ENCODE measurements around the gene PRELID2. TPM values are rescaled to one million over a fixed set of nuclear protein-coding genes. Genes with fewer than 3 reads are reported as not detected.

PRELID2 gene
- total RNA-seq, 1 experiment from 2014 or later: 29.2 TPM

- Histone ChIP-seq H3K27me3 (replicated peaks) (no peaks in the 10 kb centered on the region), H3K27ac (no peak overlapping the region), H3K36me3 (no peaks in the 10 kb centered on the region), H3K4me3 (no peak overlapping the region), H3K4me1 (replicated peaks) (peaks cover 24% of the 10 kb centered on the region), H3K9me3 (replicated peaks) (no peaks in the 10 kb centered on the region)
- peak in 1 of 2 experiments; percentile 47 for DNase-seq (ENCODE audit: low read depth in 1 of 2, low spot score in 2 of 2)
Measured at GRCh38 chr5:145830594-145830993, 4.5 kb downstream of the PRELID2 start.

DNA sequence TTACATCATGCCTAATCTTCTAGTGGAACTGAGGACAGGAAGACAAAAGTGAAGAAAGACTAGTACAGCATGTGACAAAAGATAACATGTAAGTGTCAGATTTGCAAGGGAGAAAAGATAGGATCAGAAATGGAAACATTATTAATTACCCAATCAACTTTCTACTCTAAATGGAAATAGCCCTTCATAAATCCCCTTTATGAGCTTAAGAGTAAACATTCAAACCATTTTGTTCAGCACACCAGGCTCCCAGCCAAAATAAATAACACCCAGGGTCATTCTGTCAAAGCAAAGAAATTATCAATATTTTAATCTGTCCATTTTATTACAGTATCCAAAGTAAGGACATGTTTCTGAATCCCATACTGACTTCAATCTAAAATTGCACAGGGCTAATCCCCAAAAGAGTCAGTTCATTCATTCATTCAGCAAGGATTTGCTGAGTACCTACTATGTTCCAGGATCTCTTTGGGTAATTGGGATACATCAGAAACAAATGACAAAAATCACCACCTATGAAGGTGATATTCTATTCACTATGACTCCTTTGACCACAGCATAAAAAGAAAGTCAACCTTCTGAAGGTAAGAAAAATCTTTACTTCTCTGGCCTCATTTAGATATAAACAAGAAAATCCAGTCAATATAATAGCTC is 5.3 kb downstream of the PRELID2 start:
- Histone ChIP-seq H3K27me3 (replicated peaks) (no peaks in the 10 kb centered on the region), H3K4me1 (replicated peaks) (peaks cover 20% of the 10 kb centered on the region)

GRCh38 chr5:145826895-145827674 is 8.1 kb downstream of the PRELID2 start:
- no peak overlapping the region for H3K4me3 ChIP-seq
- peaks cover 15% of the 10 kb centered on the region for H3K4me1 ChIP-seq (replicated peaks)
- DNase-seq (ENCODE audit: low read depth in 1 of 2, low spot score in 2 of 2): no peak
- no peaks in the 10 kb centered on the region for H3K9me3 ChIP-seq (replicated peaks)
- H3K27ac ChIP-seq: no peak overlapping the region
- no peaks in the 10 kb centered on the region for H3K36me3 ChIP-seq
- H3K27me3 ChIP-seq (replicated peaks): no peaks in the 10 kb centered on the region

More for the DNA sequence above, 5.3 kb downstream of the PRELID2 start:
- Histone ChIP-seq H3K4me3 (no peak overlapping the region), H3K9me3 (replicated peaks) (no peaks in the 10 kb centered on the region), H3K27ac (no peak overlapping the region), H3K36me3 (no peaks in the 10 kb centered on the region)
- DNase-seq (ENCODE audit: low read depth in 1 of 2, low spot score in 2 of 2): no peak

DNA sequence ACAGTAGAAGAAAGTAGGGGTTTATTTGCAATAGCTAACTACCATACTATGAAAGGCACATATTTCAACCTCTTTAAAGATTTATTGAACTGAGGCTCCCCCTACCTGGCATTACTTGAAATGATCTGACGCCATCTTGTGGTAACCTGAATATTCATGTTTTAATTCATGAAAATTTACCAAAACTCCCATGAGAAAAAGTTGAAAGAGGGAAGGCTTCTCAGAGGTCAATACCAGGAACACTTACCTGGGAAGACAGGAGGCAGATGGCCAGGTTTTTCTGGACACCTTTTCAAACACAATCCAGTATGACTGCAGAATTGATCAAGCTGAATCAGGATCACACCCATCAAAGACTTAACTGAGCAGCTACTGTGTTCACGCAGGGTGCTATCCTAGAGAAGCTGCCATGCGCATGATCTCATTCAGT is 9.4 kb downstream of the PRELID2 start:
- no peak overlapping the region for H3K4me3 ChIP-seq
- no peak overlapping the region for H3K27ac ChIP-seq
- DNase-seq (ENCODE audit: low read depth in 1 of 2, low spot score in 2 of 2): peak in 1 of 2 experiments; percentile 51
- no peaks in the 10 kb centered on the region for H3K27me3 ChIP-seq (replicated peaks)
- H3K4me1 ChIP-seq (replicated peaks): peaks cover 8% of the 10 kb centered on the region
- H3K36me3 ChIP-seq: no peaks in the 10 kb centered on the region
- H3K9me3 ChIP-seq (replicated peaks): no peaks in the 10 kb centered on the region

DNA sequence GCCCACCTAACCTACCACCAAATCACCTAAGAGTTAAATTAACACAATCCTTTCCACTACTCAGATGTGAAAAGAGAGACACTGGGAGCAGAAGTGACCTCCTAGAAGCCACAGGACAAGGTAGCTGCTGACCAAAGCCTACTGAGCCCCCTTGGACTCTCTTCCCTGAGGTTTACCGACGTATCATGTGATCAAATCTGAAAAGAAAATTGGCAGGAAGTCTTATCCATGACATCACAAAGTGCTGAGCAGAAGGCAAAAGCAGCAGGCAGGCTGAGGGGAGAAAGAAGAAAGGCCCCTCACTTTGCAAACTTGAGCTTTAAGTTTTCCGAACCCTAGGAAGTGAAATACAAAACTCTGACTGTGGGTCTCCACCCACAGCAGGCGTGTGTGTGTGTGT is 11.1 kb downstream of the PRELID2 start:
- H3K4me1 ChIP-seq (replicated peaks): no peaks in the 10 kb centered on the region
- H3K36me3 ChIP-seq: no peaks in the 10 kb centered on the region
- no peaks in the 10 kb centered on the region for H3K27me3 ChIP-seq (replicated peaks)
- DNase-seq (ENCODE audit: low read depth in 1 of 2, low spot score in 2 of 2): no peak
- no peak overlapping the region for H3K27ac ChIP-seq
- H3K4me3 ChIP-seq: no peak overlapping the region
- H3K9me3 ChIP-seq (replicated peaks): no peaks in the 10 kb centered on the region

- Histone ChIP-seq H3K4me3 (no peak overlapping the region), H3K36me3 (peaks cover 9% of the 10 kb centered on the region), H3K27ac (no peak overlapping the region), H3K9me3 (replicated peaks) (no peaks in the 10 kb centered on the region), H3K27me3 (replicated peaks) (no peaks in the 10 kb centered on the region), H3K4me1 (replicated peaks) (no peaks in the 10 kb centered on the region)
- DNase-seq (ENCODE audit: low read depth in 1 of 2, low spot score in 2 of 2): no peak
Measured at GRCh38 chr5:145818604-145819003, 16.5 kb downstream of the PRELID2 start.

DNA sequence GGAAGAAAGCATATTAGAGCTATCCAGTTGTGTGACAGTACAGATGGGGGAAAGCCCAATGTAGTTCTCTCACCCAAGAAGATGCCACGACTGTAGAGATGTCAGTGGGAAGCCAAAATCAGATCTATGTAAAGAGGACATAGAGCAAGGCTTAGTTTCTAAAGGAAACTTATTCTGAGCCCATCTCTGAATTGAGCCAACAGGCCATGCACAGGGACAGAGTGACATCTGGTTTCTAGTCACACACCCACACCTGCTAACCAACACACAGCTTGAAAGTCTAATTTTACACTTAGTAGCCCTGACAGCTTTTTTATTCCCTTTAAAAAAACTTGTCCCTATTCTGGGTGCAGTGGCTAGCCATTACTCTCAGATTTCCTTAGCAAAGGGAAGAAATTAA is 22.3 kb downstream of the PRELID2 start:
- no peak overlapping the region for H3K27ac ChIP-seq
- DNase-seq (ENCODE audit: low read depth in 1 of 2, low spot score in 2 of 2): no peak
- no peaks in the 10 kb centered on the region for H3K4me1 ChIP-seq (replicated peaks)
- no peaks in the 10 kb centered on the region for H3K27me3 ChIP-seq (replicated peaks)
- peaks cover 4% of the 10 kb centered on the region for H3K36me3 ChIP-seq
- no peaks in the 10 kb centered on the region for H3K9me3 ChIP-seq (replicated peaks)
- no peak overlapping the region for H3K4me3 ChIP-seq

DNA sequence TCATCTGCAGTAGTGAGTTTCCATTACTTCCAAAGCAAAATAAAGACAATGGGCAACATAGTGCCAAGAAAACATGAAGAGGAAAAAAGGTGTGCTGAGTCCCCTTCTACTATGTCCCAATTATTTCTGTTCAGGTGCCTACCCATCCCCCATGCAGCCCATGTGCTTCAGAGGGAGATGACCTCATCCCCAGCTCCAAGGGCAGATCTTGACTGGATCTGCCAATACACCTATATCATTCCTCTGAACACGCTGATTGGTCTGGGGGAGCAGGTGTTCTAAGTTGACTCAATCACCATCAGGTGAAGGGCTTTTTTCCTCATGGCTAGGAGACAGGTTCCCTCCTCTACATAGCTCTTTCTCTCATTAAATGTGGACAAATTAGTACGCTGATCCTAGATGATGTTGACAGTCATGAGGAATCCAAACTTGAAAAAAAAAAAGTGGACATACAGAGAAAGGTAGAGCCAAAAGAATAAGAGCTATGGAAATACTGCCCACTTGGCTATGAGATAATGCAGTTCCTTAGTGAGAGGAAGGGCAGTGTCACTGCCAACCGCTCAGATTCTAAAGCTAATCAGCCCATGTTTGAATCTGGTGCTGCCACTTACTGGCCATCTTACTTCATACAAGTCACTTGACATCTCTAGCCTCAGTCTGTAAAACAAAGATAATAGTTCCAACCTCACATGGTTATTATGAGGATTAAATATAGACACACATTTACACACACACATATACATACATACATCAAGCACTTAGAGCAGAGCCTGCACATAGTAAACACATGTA is 23.1 kb downstream of the PRELID2 start:
- H3K36me3 ChIP-seq: peaks cover 2% of the 10 kb centered on the region
- no peak overlapping the region for H3K4me3 ChIP-seq
- H3K27me3 ChIP-seq (replicated peaks): no peaks in the 10 kb centered on the region
- no peak for DNase-seq (ENCODE audit: low read depth in 1 of 2, low spot score in 2 of 2)
- H3K4me1 ChIP-seq (replicated peaks): no peaks in the 10 kb centered on the region
- no peak overlapping the region for H3K27ac ChIP-seq
- H3K9me3 ChIP-seq (replicated peaks): no peaks in the 10 kb centered on the region

DNA sequence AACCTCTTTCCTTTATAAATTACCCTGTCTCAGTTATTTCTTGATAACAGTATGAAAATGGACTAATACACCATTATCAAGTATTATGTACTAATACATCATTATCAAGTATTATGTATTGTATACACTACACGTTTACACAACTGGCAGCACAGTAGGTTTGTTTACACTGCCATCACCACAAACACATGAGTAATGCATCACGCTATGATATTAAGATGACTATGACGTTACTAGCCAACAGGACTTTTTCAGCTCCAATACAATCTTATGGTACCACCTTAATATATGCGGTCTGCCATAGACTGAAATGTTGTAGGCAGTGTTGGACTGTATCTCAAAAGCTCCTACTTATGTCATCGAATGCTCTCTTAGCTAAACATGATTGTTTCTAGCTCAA is 28.2 kb downstream of the PRELID2 start:
- no peak overlapping the region for H3K4me3 ChIP-seq
- H3K27me3 ChIP-seq (replicated peaks): no peaks in the 10 kb centered on the region
- peaks cover 3% of the 10 kb centered on the region; the same call in 1 of the 2 replicates for H3K36me3 ChIP-seq
- no peak for DNase-seq (ENCODE audit: low read depth in 1 of 2, low spot score in 2 of 2)
- H3K4me1 ChIP-seq (replicated peaks): no peaks in the 10 kb centered on the region
- no peak overlapping the region for H3K27ac ChIP-seq
- no peaks in the 10 kb centered on the region for H3K9me3 ChIP-seq (replicated peaks)

GRCh38 chr5:145805819-145806218 is 29.3 kb downstream of the PRELID2 start:
- H3K36me3 ChIP-seq: peaks cover 3% of the 10 kb centered on the region; the same call in 1 of the 2 replicates
- H3K27ac ChIP-seq: no peak overlapping the region
- H3K27me3 ChIP-seq (replicated peaks): no peaks in the 10 kb centered on the region
- DNase-seq (ENCODE audit: low read depth in 1 of 2, low spot score in 2 of 2): no peak
- no peaks in the 10 kb centered on the region for H3K4me1 ChIP-seq (replicated peaks)
- no peak overlapping the region for H3K4me3 ChIP-seq
- no peaks in the 10 kb centered on the region for H3K9me3 ChIP-seq (replicated peaks)

GRCh38 chr5:145804701-145805100 is 30.4 kb downstream of the PRELID2 start:
- H3K27ac ChIP-seq: no peak overlapping the region
- no peak for DNase-seq (ENCODE audit: low read depth in 1 of 2, low spot score in 2 of 2)
- no peak overlapping the region for H3K4me3 ChIP-seq
- H3K4me1 ChIP-seq (replicated peaks): no peaks in the 10 kb centered on the region
- H3K9me3 ChIP-seq (replicated peaks): no peaks in the 10 kb centered on the region
- no peaks in the 10 kb centered on the region for H3K27me3 ChIP-seq (replicated peaks)
- peaks cover 3% of the 10 kb centered on the region; the same call in 1 of the 2 replicates for H3K36me3 ChIP-seq

DNA sequence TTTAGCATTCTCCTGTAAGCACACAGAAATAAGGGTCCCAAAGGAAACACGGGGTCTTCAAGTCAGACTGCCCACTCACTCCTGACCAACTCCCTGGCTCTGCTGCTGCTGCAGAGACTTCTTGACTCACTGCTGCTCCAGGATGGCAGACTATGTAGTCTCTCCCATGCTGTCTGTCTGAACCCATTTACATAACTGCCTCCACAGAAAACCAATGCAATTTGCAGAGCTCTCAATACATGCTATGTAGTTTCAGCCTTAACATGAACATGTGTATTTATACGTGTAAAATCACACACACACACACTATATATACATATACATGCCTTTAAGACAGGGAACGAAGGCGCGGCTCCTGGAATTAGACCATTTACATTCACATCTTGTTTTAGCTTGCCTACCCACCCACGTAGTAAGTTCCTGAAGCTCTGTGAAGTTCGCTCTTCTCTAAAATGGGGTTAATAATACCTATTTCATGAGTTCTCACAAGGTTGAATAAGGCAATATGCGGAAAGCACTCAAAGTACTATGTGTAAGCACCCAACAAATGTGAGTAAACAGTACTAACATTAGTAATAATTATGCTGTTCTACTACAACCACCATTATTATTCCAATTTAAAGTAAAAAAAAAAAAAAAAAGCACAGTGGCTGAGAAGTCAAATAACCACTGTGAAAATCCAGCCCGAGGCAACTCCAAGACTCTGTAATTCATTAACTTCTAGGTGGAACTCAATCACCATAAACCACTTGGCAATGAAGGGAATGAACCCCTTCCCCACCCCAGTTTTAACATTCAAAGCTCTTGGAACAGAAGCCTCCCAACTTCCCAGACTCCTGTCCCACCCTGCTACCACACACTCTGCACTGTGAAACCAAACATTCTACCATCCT is 31.8 kb downstream of the PRELID2 start:
- H3K27ac ChIP-seq: no peak overlapping the region
- H3K4me1 ChIP-seq (replicated peaks): no peaks in the 10 kb centered on the region
- no peak for DNase-seq (ENCODE audit: low read depth in 1 of 2, low spot score in 2 of 2)
- H3K36me3 ChIP-seq: peaks cover 3% of the 10 kb centered on the region; the same call in 1 of the 2 replicates
- H3K4me3 ChIP-seq: no peak overlapping the region
- no peaks in the 10 kb centered on the region for H3K27me3 ChIP-seq (replicated peaks)
- H3K9me3 ChIP-seq (replicated peaks): no peaks in the 10 kb centered on the region

- Histone ChIP-seq H3K27me3 (replicated peaks) (no peaks in the 10 kb centered on the region), H3K27ac (no peak overlapping the region), H3K36me3 (no peaks in the 10 kb centered on the region), H3K9me3 (replicated peaks) (no peaks in the 10 kb centered on the region; the same call in 1 of the 2 replicates), H3K4me3 (no peak overlapping the region), H3K4me1 (replicated peaks) (peaks cover 10% of the 10 kb centered on the region)
- no peak for DNase-seq (ENCODE audit: low read depth in 1 of 2, low spot score in 2 of 2)
Measured at GRCh38 chr5:145801195-145801594, 33.9 kb downstream of the PRELID2 start.

Data from SJSA1 (cell line).